HG03439 (cell line): Measurements from ENCODE around the gene GFAP.

Experiments used
- ATAC-seq: cut with Tn5 transposase; IDR thresholded peaks from one replicate; pipeline ENCODE4 v1.9.1; 2021; ENCODE audit warnings: mild to moderate bottlenecking, moderate library complexity; ENCODE audit not compliant: unreplicated experiment

The GFAP gene

GRCh38 chr17:44867841-44868240 is 47.5 kb downstream of the GFAP start:
- ATAC-seq = no peak

- ATAC-seq = no peak
Measured at GRCh38 chr17:44865931-44866330, 49.4 kb downstream of the GFAP start.

GRCh38 chr17:44865231-44865660 is 50.1 kb downstream of the GFAP start:
- no peak for ATAC-seq

GRCh38 chr17:44864831-44865230 is 50.5 kb downstream of the GFAP start:
- no peak for ATAC-seq

GRCh38 chr17:44863061-44863918 is 52.0 kb downstream of the GFAP start:
- ATAC-seq = no peak

DNA sequence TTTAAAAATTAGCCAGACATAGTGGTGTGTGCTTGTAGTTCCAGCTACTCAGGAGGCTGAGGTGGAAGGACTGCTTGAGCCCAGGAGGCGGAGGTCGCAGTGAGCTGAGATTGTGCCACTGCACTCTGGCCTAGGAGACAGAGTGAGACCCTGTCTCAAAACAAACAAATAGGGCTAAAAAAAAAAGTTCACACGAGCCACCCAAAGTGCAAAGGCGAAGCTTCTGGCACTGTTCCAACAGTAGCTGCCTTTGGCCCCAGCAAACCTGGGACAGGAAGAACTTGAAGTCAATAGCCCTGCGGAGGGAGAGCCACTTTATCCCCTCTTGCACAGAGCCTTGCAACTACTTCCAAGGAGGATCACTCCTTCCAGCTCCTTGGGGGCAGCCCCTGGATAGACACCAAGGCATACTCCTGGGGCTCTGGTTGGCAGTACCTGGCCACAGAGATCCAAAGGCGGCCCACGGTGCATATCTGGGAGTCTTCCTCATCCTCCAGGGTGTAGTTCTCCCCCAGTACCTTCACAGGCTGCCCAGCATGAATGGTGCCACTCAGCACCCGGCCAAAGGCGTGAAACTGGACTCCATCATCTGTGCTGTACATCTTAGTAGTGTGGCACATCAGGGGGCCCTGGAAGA is 52.9 kb downstream of the GFAP start:
- no peak for ATAC-seq

DNA sequence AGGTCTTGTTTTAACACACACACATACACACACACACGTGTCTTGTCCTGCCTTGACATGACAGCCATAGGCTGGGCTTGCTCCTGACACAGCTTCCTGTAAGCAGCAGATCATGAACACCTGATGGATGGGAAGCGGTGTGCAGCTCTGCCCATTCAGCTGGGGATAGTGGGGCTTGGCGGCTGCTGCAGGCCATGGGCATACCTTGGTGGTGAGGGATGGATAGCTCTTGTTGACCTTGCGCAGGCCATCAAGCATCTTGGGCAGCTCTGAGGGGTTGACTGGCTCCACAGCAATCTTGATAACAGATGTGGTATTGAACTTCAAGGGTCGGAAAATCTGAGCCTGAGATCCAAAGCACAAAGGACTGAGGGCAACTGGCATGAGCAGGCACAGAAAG is 55.6 kb downstream of the GFAP start:
- ATAC-seq = no peak

GRCh38 chr17:44854192-44854591 is 61.1 kb downstream of the GFAP start:
- ATAC-seq = no peak
